H7 (cell line): ENCODE measurements around the gene PSMC3. TPM values are rescaled to one million over a fixed set of nuclear protein-coding genes. Genes with fewer than 3 reads are reported as not detected.

Source experiments
- DNase-seq: peaks from one replicate; pipeline ENCODE4 v3.0.0; 2012
- H3K27me3 ChIP-seq: 2 replicates; pipeline ENCODE4 v1.6.0; 2011; ENCODE audit warnings: mild to moderate bottlenecking, low read length; ENCODE audit not compliant: control insufficient read depth, insufficient read depth
- H3K36me3 ChIP-seq: replicated peaks from 2 replicates; pipeline ENCODE4 v1.5.1; 2011; ENCODE audit warnings: low read length; ENCODE audit not compliant: control insufficient read depth, insufficient read depth
- H3K4me3 ChIP-seq: 2 replicates; pipeline ENCODE4 v1.5.1; 2011; ENCODE audit warnings: low read depth, mild to moderate bottlenecking, control low read depth, low read length, moderate library complexity; ENCODE audit not compliant: insufficient read depth
- total RNA-seq: library from RNA; depleted of rRNA; stranded (reverse); fragments of >200 nt; shearing (Covaris generic); gene quantifications from 2 replicates; pipeline ENCODE4 v1.2.3, GENCODE V29; 2014; rRNA removed

Gene PSMC3
- total RNA-seq, 1 experiment from 2014 or later = 162 TPM

- no peak overlapping the region for H3K4me3 ChIP-seq
- no peak for DNase-seq
- H3K27me3 ChIP-seq = no peaks in the 10 kb centered on the region
- H3K36me3 ChIP-seq = no peaks in the 10 kb centered on the region
Measured at GRCh38 chr11:47372422-47372821, 53.8 kb downstream of the PSMC3 start.

GRCh38 chr11:47369676-47370075 lies 56.6 kb downstream of the PSMC3 start:
- no peak overlapping the region for H3K4me3 ChIP-seq
- H3K36me3 ChIP-seq = no peaks in the 10 kb centered on the region
- DNase-seq = no peak
- no peaks in the 10 kb centered on the region for H3K27me3 ChIP-seq

Other genes starting within 250 kb of the PSMC3 start
- gene ARFGAP2, start 249.6 kb downstream of the PSMC3 start, total RNA-seq = 84.4 and 94.7 TPM in 2 replicates
- gene PACSIN3, start 240.0 kb downstream of the PSMC3 start, total RNA-seq = 67.6 and 76.2 TPM in 2 replicates
- gene DDB2, start 211.5 kb downstream of the PSMC3 start, total RNA-seq = 13.9 and 23.7 TPM in 2 replicates
- gene ACP2, start 177.6 kb downstream of the PSMC3 start, total RNA-seq = 24.2 and 25.5 TPM in 2 replicates
- 22.4 and 25.4 TPM in 2 replicates for gene NR1H3, start 168.4 kb downstream of the PSMC3 start, total RNA-seq
- gene MADD, start 156.3 kb downstream of the PSMC3 start, total RNA-seq = 21.3 and 22.7 TPM in 2 replicates
- gene MYBPC3, start 73.7 kb downstream of the PSMC3 start, total RNA-seq = not detected in 2 replicates
- gene SPI1, start 47.9 kb downstream of the PSMC3 start, total RNA-seq = 0.42 and 0.81 TPM in 2 replicates
- 26.7 and 29.0 TPM in 2 replicates for gene SLC39A13, start 17.8 kb downstream of the PSMC3 start, total RNA-seq
- 0.33 and 0.42 TPM in 2 replicates for gene RAPSN, start 22.7 kb upstream of the PSMC3 start, total RNA-seq
- 119 and 155 TPM in 2 replicates for gene CELF1, start 126.7 kb upstream of the PSMC3 start, total RNA-seq
- 83.9 and 95.1 TPM in 2 replicates for gene PTPMT1, start 139.2 kb upstream of the PSMC3 start, total RNA-seq
- gene KBTBD4, start 152.5 kb upstream of the PSMC3 start, total RNA-seq = 20.1 and 23.7 TPM in 2 replicates
- gene NDUFS3, start 152.6 kb upstream of the PSMC3 start, total RNA-seq = 82.1 and 101 TPM in 2 replicates
- gene FAM180B, start 160.2 kb upstream of the PSMC3 start, total RNA-seq = not detected in 2 replicates
- 5.0 and 5.2 TPM in 2 replicates for gene C1QTNF4, start 168.0 kb upstream of the PSMC3 start, total RNA-seq
- 143 and 148 TPM in 2 replicates for gene MTCH2, start 216.1 kb upstream of the PSMC3 start, total RNA-seq